Measurements from ENCODE around the gene AGPS. TPM values are rescaled to one million over a fixed set of nuclear protein-coding genes. Genes with fewer than 3 reads are reported as not detected.

AGPS gene
- polyA plus RNA-seq, 2 of the 4 experiments (the other 2 are of a cell fraction) = 49.8 to 62.1 TPM

GRCh38 chr2:177432703-177433102 lies 40.1 kb downstream of the AGPS start:
- no peak overlapping the region for H3K27ac ChIP-seq
- DNase-seq (ENCODE audit: low read depth in 1 of 2, low spot score in 1 of 2) (no peak), FAIRE-seq (no peak), ATAC-seq (no peak)
- H3K4me1 ChIP-seq = no peaks in the 10 kb centered on the region
- ChIA-PET CTCF (no interaction called here), POLR2A (no interaction called here)
- H3K9me3 ChIP-seq = peaks cover 32% of the 10 kb centered on the region
- H3K4me2 ChIP-seq = no peak overlapping the region
- 89% methylated on average over 1 of the region's 1 CpG for WGBS (ENCODE audit: missing lambda C conversion rate)
- no peak overlapping the region for H3K4me3 ChIP-seq
- TF ChIP-seq, protein P1, sequence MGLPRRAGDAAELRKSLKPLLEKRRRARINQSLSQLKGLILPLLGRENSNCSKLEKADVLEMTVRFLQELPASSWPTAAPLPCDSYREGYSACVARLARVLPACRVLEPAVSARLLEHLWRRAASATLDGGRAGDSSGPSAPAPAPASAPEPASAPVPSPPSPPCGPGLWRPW (IDR thresholded peaks at IDR 0.05) = no peak

DNA sequence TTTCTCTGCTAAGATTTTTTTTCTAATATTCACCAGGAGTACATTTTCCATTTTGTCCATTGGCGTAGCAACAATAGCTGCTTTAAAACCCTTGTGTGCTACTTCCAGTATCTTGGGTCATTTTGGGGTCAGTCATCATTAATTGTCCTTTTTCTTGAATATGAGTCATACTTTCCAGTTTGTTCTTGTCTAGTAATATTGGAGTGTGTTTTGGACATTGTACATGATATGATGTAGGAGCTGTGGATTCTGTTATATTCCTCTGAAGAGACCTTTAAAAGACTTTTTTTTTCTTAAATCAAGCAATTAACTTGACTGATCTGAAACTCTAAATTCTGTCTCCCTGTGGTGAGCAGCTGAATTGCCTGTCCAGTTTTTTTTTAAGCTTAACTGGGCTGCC lies 40.8 kb downstream of the AGPS start:
- ATAC-seq (no peak), DNase-seq (ENCODE audit: low read depth in 1 of 2, low spot score in 1 of 2) (peak in 1 of 2 experiments; percentile 16), FAIRE-seq (no peak)
- CTCF ChIA-PET = interaction anchor here (1.3 kb wide), 1 partner anchor 269 kb away, joined by 3 read pairs; no protein-coding TSS in a partner anchor
- WGBS (ENCODE audit: missing lambda C conversion rate) = 98% methylated on average over 1 of the region's 1 CpG
- TF ChIP-seq CBX8 (IDR thresholded peaks at IDR 0.05) = no peak
- TF ChIP-seq FOSL2 (IDR thresholded peaks at IDR 0.05) = no peak
- peak; percentile 70; the same call in 1 of the 2 replicates for TF ChIP-seq FOSL2 (CRISPR knock-in tag; IDR thresholded peaks at IDR 0.05)
- Histone ChIP-seq H3K9me3 (peaks cover 28% of the 10 kb centered on the region), H3K4me3 (no peak overlapping the region), H3K4me2 (no peak overlapping the region), H3K4me1 (no peaks in the 10 kb centered on the region), H3K27ac (no peak overlapping the region)
- POLR2A ChIA-PET = no interaction called here

GRCh38 chr2:177434475-177434874 lies 41.9 kb downstream of the AGPS start:
- 96% methylated on average over 1 of the region's 1 CpG for WGBS (ENCODE audit: missing lambda C conversion rate)
- Histone ChIP-seq H3K4me1 (no peaks in the 10 kb centered on the region), H3K4me2 (no peak overlapping the region), H3K9me3 (peaks cover 24% of the 10 kb centered on the region), H3K27ac (no peak overlapping the region), H3K4me3 (no peak overlapping the region)
- DNase-seq (ENCODE audit: low read depth in 1 of 2, low spot score in 1 of 2) (no peak), ATAC-seq (no peak), FAIRE-seq (no peak)
- CTCF ChIA-PET = interaction anchor here (1.3 kb wide), 1 partner anchor 270 kb away, joined by 3 read pairs; no protein-coding TSS in a partner anchor
- POLR2A ChIA-PET = no interaction called here
- TF ChIP-seq FOSB (CRISPR knock-in tag; IDR thresholded peaks at IDR 0.05) (no peak), ATOH8 (CRISPR knock-in tag; IDR thresholded peaks at IDR 0.05; ENCODE audit: low read depth) (no peak), USF2 (IDR thresholded peaks at IDR 0.05) (no peak), TFCP2L1 (CRISPR knock-in tag; IDR thresholded peaks at IDR 0.05) (no peak), RAD21 (conservative IDR thresholded peaks at IDR 0.05 in 1 of 2, IDR thresholded peaks at IDR 0.05 in 1 of 2) (no peak), NPAS2 (CRISPR knock-in tag; IDR thresholded peaks at IDR 0.05; ENCODE audit: borderline replicate concordance) (no peak), BHLHE40 (IDR thresholded peaks at IDR 0.05; ENCODE audit: low read depth, low read length) (no peak), HOXB5 (CRISPR knock-in tag; IDR thresholded peaks at IDR 0.05) (no peak), ESRRA (IDR thresholded peaks at IDR 0.05; ENCODE audit: borderline replicate concordance, low read length) (no peak), POLR2A (IDR thresholded peaks at IDR 0.05; ENCODE audit: low read length) (no peak), NFE2L2 (conservative IDR thresholded peaks at IDR 0.05; ENCODE audit: low read length) (no peak), RARB (CRISPR knock-in tag; IDR thresholded peaks at IDR 0.05) (no peak), MYC (IDR thresholded peaks at IDR 0.05; ENCODE audit: borderline replicate concordance, low read length) (no peak), HEYL (CRISPR knock-in tag; IDR thresholded peaks at IDR 0.05) (no peak), CEBPB (IDR thresholded peaks at IDR 0.05) (no peak), RCOR1 (IDR thresholded peaks at IDR 0.05; ENCODE audit: low read depth, low read length) (no peak), PBX3 (IDR thresholded peaks at IDR 0.05) (no peak)
- TF ChIP-seq, protein P1 (IDR thresholded peaks at IDR 0.05) = no peak
- TF ChIP-seq, protein P2, sequence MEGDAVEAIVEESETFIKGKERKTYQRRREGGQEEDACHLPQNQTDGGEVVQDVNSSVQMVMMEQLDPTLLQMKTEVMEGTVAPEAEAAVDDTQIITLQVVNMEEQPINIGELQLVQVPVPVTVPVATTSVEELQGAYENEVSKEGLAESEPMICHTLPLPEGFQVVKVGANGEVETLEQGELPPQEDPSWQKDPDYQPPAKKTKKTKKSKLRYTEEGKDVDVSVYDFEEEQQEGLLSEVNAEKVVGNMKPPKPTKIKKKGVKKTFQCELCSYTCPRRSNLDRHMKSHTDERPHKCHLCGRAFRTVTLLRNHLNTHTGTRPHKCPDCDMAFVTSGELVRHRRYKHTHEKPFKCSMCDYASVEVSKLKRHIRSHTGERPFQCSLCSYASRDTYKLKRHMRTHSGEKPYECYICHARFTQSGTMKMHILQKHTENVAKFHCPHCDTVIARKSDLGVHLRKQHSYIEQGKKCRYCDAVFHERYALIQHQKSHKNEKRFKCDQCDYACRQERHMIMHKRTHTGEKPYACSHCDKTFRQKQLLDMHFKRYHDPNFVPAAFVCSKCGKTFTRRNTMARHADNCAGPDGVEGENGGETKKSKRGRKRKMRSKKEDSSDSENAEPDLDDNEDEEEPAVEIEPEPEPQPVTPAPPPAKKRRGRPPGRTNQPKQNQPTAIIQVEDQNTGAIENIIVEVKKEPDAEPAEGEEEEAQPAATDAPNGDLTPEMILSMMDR (IDR thresholded peaks at IDR 0.05) = no peak
- TF ChIP-seq, protein P3, sequence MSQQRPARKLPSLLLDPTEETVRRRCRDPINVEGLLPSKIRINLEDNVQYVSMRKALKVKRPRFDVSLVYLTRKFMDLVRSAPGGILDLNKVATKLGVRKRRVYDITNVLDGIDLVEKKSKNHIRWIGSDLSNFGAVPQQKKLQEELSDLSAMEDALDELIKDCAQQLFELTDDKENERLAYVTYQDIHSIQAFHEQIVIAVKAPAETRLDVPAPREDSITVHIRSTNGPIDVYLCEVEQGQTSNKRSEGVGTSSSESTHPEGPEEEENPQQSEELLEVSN (IDR thresholded peaks at IDR 0.05; ENCODE audit: borderline replicate concordance, low read depth) = no peak
